Right lobe of liver (tissue), 6 donors: ENCODE results near the gene OBSCN. TPM values are rescaled to one million over a fixed set of nuclear protein-coding genes. Genes with fewer than 3 reads are reported as not detected.

Experiments
- ATAC-seq, 4 donors: fragments of 200-7000 bp; cut with Tn5 transposase; one replicate each; pipeline ENCODE4 v1.9.1; 2020; ENCODE audit warnings: mild to moderate bottlenecking in 4 of 4, moderate library complexity in 4 of 4
- DNase-seq, 3 donors: peaks; one replicate each; pipeline ENCODE4 v3.0.0-alpha.2; 2020
- H3K27ac ChIP-seq, 3 donors: fragments of 200-600 bp; one replicate each; pipeline ENCODE4 v1.8.0; 2022
- H3K27me3 ChIP-seq, 2 donors: fragments of 200-600 bp; one replicate each; pipeline ENCODE4 v1.8.0; 2022
- H3K36me3 ChIP-seq, 4 donors: fragments of 200-600 bp; sonication (generic) in 1 of 4; one replicate each; pipeline versions ENCODE4 v1.5.1 to v1.8.0; 2017 to 2022; ENCODE audit warnings: control low read depth in 1 of 4
- H3K4me1 ChIP-seq, 4 donors: fragments of 200-600 bp; sonication (generic) in 1 of 4; one replicate each; pipeline versions ENCODE4 v1.5.1 to v1.8.0; 2017 to 2022; ENCODE audit warnings: control low read depth in 1 of 4
- H3K4me3 ChIP-seq, 3 donors: fragments of 200-600 bp; one replicate each; pipeline ENCODE4 v1.8.0; 2022
- H3K9me3 ChIP-seq, 4 donors: fragments of 200-600 bp; sonication (generic) in 1 of 4; one replicate each; pipeline versions ENCODE4 v1.5.1 to v1.8.0; 2017 to 2022; ENCODE audit warnings: control low read depth in 1 of 4
- CTCF ChIP-seq, 4 donors: fragments of 200-600 bp in 3 of 4; fragments of 450-650 bp in 1 of 4; IDR thresholded peaks; one replicate each; pipeline versions ENCODE4 v1.5.1 to v1.8.0; 2016 to 2022; ENCODE audit warnings: antibody characterized with exemption in 4 of 4, mild to moderate bottlenecking in 2 of 4
- POLR2A ChIP-seq: fragments of 450-650 bp; IDR thresholded peaks from one replicate; pipeline ENCODE4 v1.6.1; 2017; ENCODE audit warnings: antibody characterized with exemption, mild to moderate bottlenecking
- WGBS: methylation state at CpG from one replicate; pipeline ENCODE4 v1.1.6; 2018; ENCODE audit warnings: low coverage, low lambda C conversion rate; ENCODE audit not compliant: insufficient coverage; ENCODE audit errors: missing lambda C conversion rate; 5-methylcytosine and 5-hydroxymethylcytosine counted together
- intact Hi-C, 2 donors: fragments of 100-400 bp; cut with DNase I; formaldehyde crosslinking; loops; one replicate each; pipeline versions ENCODE4 v1.11.2 to v1.14.1; 2022
- total RNA-seq, 6 experiments: library from RNA; depleted of rRNA in 2 of 6; stranded (reverse); fragments of >200 nt in 2 of 6; fragmentation: NEBNext Ultra II Directional in 3 of 6; extraction: Animal tissue kit (Norgen Biotek cat#: 25700) in 3 of 6; gene quantifications; one replicate each; pipeline versions ENCODE4 v1.1.0 to v1.2.4, GENCODE V29; 2016 to 2023
- donor health status: DM: no; HTN: yes; CAD: no.
- donor health status: DM: no; HTN: no; CAD: no.
- donor health status: DM: no; HTN: no; CAD: no.
- donor health status: DM: no; HTN: yes; CAD: no.
- donor health status: DM: no; HTN: yes; CAD: no.

The OBSCN gene
- total RNA-seq, 6 experiments from 2014 or later, result 0.43 to 3.5 (median 2.0) TPM

GRCh38 chr1:228234921-228235320 lies 27.1 kb downstream of the OBSCN start:
- WGBS, result 75% methylated on average over 2 of the region's 2 CpGs

DNA sequence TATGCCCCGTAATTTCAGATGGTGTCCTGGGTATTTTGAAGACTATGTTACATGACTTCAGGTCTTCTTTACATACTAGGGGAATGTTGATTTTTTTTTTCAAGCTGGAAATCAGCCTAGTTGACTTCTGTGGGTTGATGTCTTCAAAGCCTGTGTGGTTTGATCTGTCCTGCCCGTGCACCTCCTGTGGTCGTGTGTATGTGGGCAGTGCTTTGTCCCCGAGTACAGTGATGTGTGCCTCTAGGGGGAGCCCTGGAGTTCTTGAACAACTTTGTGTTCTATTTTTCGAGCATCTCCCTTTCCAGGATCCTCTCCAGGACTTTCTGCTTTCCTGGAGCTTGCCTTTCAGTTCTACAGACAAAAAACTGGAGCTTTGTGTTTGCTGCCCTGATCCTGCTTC lies 28.9 kb downstream of the OBSCN start:
- 34% methylated on average over 5 of the region's 5 CpGs for WGBS
- DNase-seq (no peak), ATAC-seq (peak; percentile 37 to 50 (median 49))
- no peak overlapping the region for H3K4me3 ChIP-seq
- H3K9me3 ChIP-seq, result no peaks in the 10 kb centered on the region
- no peaks in the 10 kb centered on the region for H3K36me3 ChIP-seq
- intact Hi-C loops, result no loop called here
- no peak overlapping the region for H3K27ac ChIP-seq
- peak; percentile 17 to 39 (median 34) for TF ChIP-seq CTCF (IDR thresholded peaks at IDR 0.05)
- TF ChIP-seq POLR2A, result no peak
- H3K27me3 ChIP-seq, result no peaks in the 10 kb centered on the region
- H3K4me1 ChIP-seq, result no peaks in the 10 kb centered on the region

More at GRCh38 chr1:228234921-228235320, 27.1 kb downstream of the OBSCN start:
- H3K36me3 ChIP-seq, result no peaks in the 10 kb centered on the region
- no peaks in the 10 kb centered on the region for H3K4me1 ChIP-seq
- no peaks in the 10 kb centered on the region for H3K9me3 ChIP-seq
- H3K27me3 ChIP-seq, result no peaks in the 10 kb centered on the region
- intact Hi-C loops, result no loop called here
- no peak for ATAC-seq
- no peak overlapping the region for H3K27ac ChIP-seq
- DNase-seq, result no peak
- TF ChIP-seq POLR2A, result no peak
- no peak overlapping the region for H3K4me3 ChIP-seq

- Histone ChIP-seq H3K4me3 (no peak overlapping the region), H3K27ac (no peak overlapping the region), H3K9me3 (no peaks in the 10 kb centered on the region), H3K4me1 (no peaks in the 10 kb centered on the region), H3K27me3 (no peaks in the 10 kb centered on the region), H3K36me3 (no peaks in the 10 kb centered on the region)
- DNase-seq, result no peak
- intact Hi-C loops, result no loop called here
- TF ChIP-seq CTCF (IDR thresholded peaks at IDR 0.05), result no peak
- TF ChIP-seq POLR2A, result no peak
- WGBS, result no CpG with 5 or more reads among the region's 7 CpGs
- no peak for ATAC-seq
Observed at GRCh38 chr1:228238007-228238406, 30.2 kb downstream of the OBSCN start.

DNA sequence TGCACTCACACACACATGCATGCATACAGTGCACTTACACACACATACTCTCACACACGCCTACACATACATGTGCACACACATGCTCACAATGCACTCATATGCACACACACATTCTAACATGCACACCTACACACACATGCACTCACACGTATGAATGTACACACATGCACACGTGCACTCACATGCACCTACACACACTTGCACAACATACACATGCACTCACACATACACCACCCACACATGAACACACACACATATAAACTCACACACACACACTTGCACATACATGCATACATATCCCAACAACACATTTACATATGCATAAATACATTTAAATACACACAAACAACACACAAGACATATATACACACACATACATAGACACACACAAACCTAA lies 30.6 kb downstream of the OBSCN start:
- Histone ChIP-seq H3K36me3 (no peaks in the 10 kb centered on the region), H3K4me1 (no peaks in the 10 kb centered on the region), H3K4me3 (no peak overlapping the region), H3K27me3 (no peaks in the 10 kb centered on the region), H3K27ac (no peak overlapping the region), H3K9me3 (no peaks in the 10 kb centered on the region)
- intact Hi-C loops, result no loop called here
- DNase-seq (no peak), ATAC-seq (no peak)
- 57% methylated on average over 3 of the region's 3 CpGs for WGBS
- TF ChIP-seq POLR2A (no peak), CTCF (IDR thresholded peaks at IDR 0.05) (no peak)

GRCh38 chr1:228240411-228241240 lies 32.8 kb downstream of the OBSCN start:
- no peaks in the 10 kb centered on the region for H3K4me1 ChIP-seq
- no peak overlapping the region for H3K4me3 ChIP-seq
- no peak for TF ChIP-seq CTCF (IDR thresholded peaks at IDR 0.05)
- no peak for TF ChIP-seq POLR2A
- no peak overlapping the region for H3K27ac ChIP-seq
- DNase-seq, result no peak
- WGBS, result 79% methylated on average over 10 of the region's 13 CpGs
- intact Hi-C loops, result no loop called here
- no peaks in the 10 kb centered on the region for H3K36me3 ChIP-seq
- no peaks in the 10 kb centered on the region for H3K27me3 ChIP-seq
- H3K9me3 ChIP-seq, result no peaks in the 10 kb centered on the region
- no peak for ATAC-seq
